Left lung (tissue), 10 donors: ENCODE measurements around the gene HSF5. TPM values are rescaled to one million over a fixed set of nuclear protein-coding genes. Genes with fewer than 3 reads are reported as not detected.

ENCODE experiments used
- ATAC-seq: fragments of 200-7000 bp; cut with Tn5 transposase; one replicate; pipeline ENCODE4 v1.9.1; 2020; ENCODE audit warnings: moderate library complexity
- DNase-seq, 4 donors: peaks; one replicate each; pipeline ENCODE4 v3.0.0-alpha.2; 2013 to 2020
- H3K27ac ChIP-seq, 2 donors: fragments of 200-600 bp; sonication (generic) in 1 of 2; one replicate each; pipeline versions ENCODE4 v1.5.0 to v1.8.0; 2020 to 2021
- H3K27me3 ChIP-seq, 2 donors: fragments of 200-600 bp; sonication (generic) in 1 of 2; one replicate each; pipeline versions ENCODE4 v1.5.0 to v1.8.0; 2020 to 2021
- H3K36me3 ChIP-seq, 2 donors: fragments of 200-600 bp; sonication (generic) in 1 of 2; one replicate each; pipeline versions ENCODE4 v1.5.0 to v1.8.0; 2020 to 2021
- H3K4me1 ChIP-seq, 2 donors: fragments of 200-600 bp; one replicate each; pipeline ENCODE4 v1.8.0; 2021
- H3K4me3 ChIP-seq, 2 donors: fragments of 200-600 bp; sonication (generic) in 1 of 2; one replicate each; pipeline versions ENCODE4 v1.5.0 to v1.8.0; 2020 to 2021; ENCODE audit warnings: mild to moderate bottlenecking in 1 of 2
- H3K9me3 ChIP-seq, 2 donors: fragments of 200-600 bp; sonication (generic) in 1 of 2; one replicate each; pipeline versions ENCODE4 v1.5.0 to v1.8.0; 2020 to 2021
- CTCF ChIP-seq, 2 donors: fragments of 200-600 bp; sonication (generic) in 1 of 2; IDR thresholded peaks; one replicate each; pipeline versions ENCODE4 v1.5.0 to v1.8.0; 2021; ENCODE audit warnings: antibody characterized with exemption in 2 of 2
- intact Hi-C, 2 donors: fragments of 100-400 bp; cut with DNase I; formaldehyde crosslinking; loops; one replicate each; pipeline versions ENCODE4 v1.11.2 to v1.14.2; 2022
- polyA plus RNA-seq, 6 donors: library from polyadenylated mRNA; unstranded; fragments of 120-200 nt; gene quantifications; one replicate each; pipeline ENCODE4 v1.2.1, GENCODE V29; 2013; ENCODE audit not compliant: insufficient read length in 6 of 6
- total RNA-seq, 2 donors: library from RNA; stranded (reverse); fragmentation: NEBNext Ultra II Directional; extraction: Animal tissue kit (Norgen Biotek cat#: 25700); gene quantifications; one replicate each; pipeline ENCODE4 v1.2.1, GENCODE V29; 2021
- donor health status: DM: no; HTN: yes; CAD: no.
- donor health status: DM: no; HTN: no; CAD: no.

Gene HSF5
- total and polyA plus RNA-seq, 8 donors, result 0.08 to 0.15 (median 0.12) TPM

GRCh38 chr17:58414596-58414997, 73.6 kb downstream of the HSF5 start:
- Histone ChIP-seq H3K27me3 (no peaks in the 10 kb centered on the region), H3K36me3 (no peaks in the 10 kb centered on the region), H3K27ac (peak overlapping the region; percentile 5 to 15), H3K4me1 (peaks cover 0 to 4% of the 10 kb centered on the region in 2 donors), H3K9me3 (no peaks in the 10 kb centered on the region), H3K4me3 (peak overlapping the region; percentile 16 to 33)
- peak; percentile 26 for ATAC-seq
- TF ChIP-seq CTCF (IDR thresholded peaks at IDR 0.05), result no peak
- no peak for DNase-seq
- intact Hi-C loops, result no loop called here

GRCh38 chr17:58413684-58414083, 74.5 kb downstream of the HSF5 start:
- Histone ChIP-seq H3K9me3 (no peaks in the 10 kb centered on the region), H3K36me3 (no peaks in the 10 kb centered on the region), H3K27ac (peak overlapping the region in 1 of 2 donors; percentile 5), H3K27me3 (no peaks in the 10 kb centered on the region), H3K4me1 (peaks cover 0 to 4% of the 10 kb centered on the region in 2 donors), H3K4me3 (peak overlapping the region; percentile 3 to 23)
- intact Hi-C loops, result no loop called here
- DNase-seq (no peak), ATAC-seq (no peak)
- no peak for TF ChIP-seq CTCF (IDR thresholded peaks at IDR 0.05)

GRCh38 chr17:58412961-58413586, 75.1 kb downstream of the HSF5 start:
- ATAC-seq (no peak), DNase-seq (no peak)
- TF ChIP-seq CTCF (IDR thresholded peaks at IDR 0.05), result no peak
- H3K4me3 ChIP-seq, result peak overlapping the region; percentile 3 to 23
- intact Hi-C loops, result no loop called here
- no peaks in the 10 kb centered on the region for H3K36me3 ChIP-seq
- H3K4me1 ChIP-seq, result peaks cover 0 to 4% of the 10 kb centered on the region in 2 donors
- H3K9me3 ChIP-seq, result no peaks in the 10 kb centered on the region
- no peaks in the 10 kb centered on the region for H3K27me3 ChIP-seq
- peak overlapping the region in 1 of 2 donors; percentile 5 for H3K27ac ChIP-seq

- no peaks in the 10 kb centered on the region for H3K27me3 ChIP-seq
- H3K27ac ChIP-seq, result no peak overlapping the region
- no peaks in the 10 kb centered on the region for H3K4me1 ChIP-seq
- no peak for TF ChIP-seq CTCF (IDR thresholded peaks at IDR 0.05)
- no peak overlapping the region for H3K4me3 ChIP-seq
- intact Hi-C loops, result no loop called here
- H3K36me3 ChIP-seq, result no peaks in the 10 kb centered on the region
- DNase-seq (no peak), ATAC-seq (no peak)
- H3K9me3 ChIP-seq, result no peaks in the 10 kb centered on the region
Observed at GRCh38 chr17:58412064-58412703, 76.0 kb downstream of the HSF5 start.

- ATAC-seq (no peak), DNase-seq (no peak)
- TF ChIP-seq CTCF (IDR thresholded peaks at IDR 0.05), result no peak
- H3K27ac ChIP-seq, result no peak overlapping the region
- H3K4me1 ChIP-seq, result no peaks in the 10 kb centered on the region
- H3K27me3 ChIP-seq, result no peaks in the 10 kb centered on the region
- no peaks in the 10 kb centered on the region for H3K9me3 ChIP-seq
- no peaks in the 10 kb centered on the region for H3K36me3 ChIP-seq
- intact Hi-C loops, result no loop called here
- H3K4me3 ChIP-seq, result no peak overlapping the region
Observed at GRCh38 chr17:58411408-58411894, 76.8 kb downstream of the HSF5 start.
